GM19452 (cell line): Measurements from ENCODE around the gene MIGA2.
A peak's percentile ranks its signal among the peaks of the same experiment; 100 is the strongest.
"Not testable (repeated sequence)": the region's sequence is repeated elsewhere in the genome, so short reads cannot be mapped to it uniquely, and the experiment has no call there.

Experiments used
- ATAC-seq: cut with Tn5 transposase; IDR thresholded peaks from one replicate; pipeline ENCODE4 v1.9.1; 2021; ENCODE audit not compliant: unreplicated experiment

The MIGA2 gene

GRCh38 chr9:129097671-129098306 lies 61.4 kb downstream of the MIGA2 start:
- ATAC-seq = no peak

GRCh38 chr9:129098328-129098727 lies 61.9 kb downstream of the MIGA2 start:
- no peak for ATAC-seq

GRCh38 chr9:129100383-129101169 lies 64.2 kb downstream of the MIGA2 start:
- no peak for ATAC-seq

GRCh38 chr9:129101279-129101678 lies 64.9 kb downstream of the MIGA2 start:
- no peak for ATAC-seq

- no peak for ATAC-seq
Observed at GRCh38 chr9:129102095-129102525, 65.7 kb downstream of the MIGA2 start.

- no peak for ATAC-seq
Observed at GRCh38 chr9:129102791-129103594, 66.6 kb downstream of the MIGA2 start.

GRCh38 chr9:129103595-129103965 lies 67.2 kb downstream of the MIGA2 start:
- no peak for ATAC-seq

- no peak for ATAC-seq
Observed at GRCh38 chr9:129104051-129104450, 67.6 kb downstream of the MIGA2 start.

GRCh38 chr9:129105857-129106694 lies 69.7 kb downstream of the MIGA2 start:
- no peak for ATAC-seq

GRCh38 chr9:129107651-129108050 lies 71.2 kb downstream of the MIGA2 start:
- ATAC-seq = no peak

- ATAC-seq = no peak
Observed at GRCh38 chr9:129108083-129108804, 71.8 kb downstream of the MIGA2 start.

- no peak for ATAC-seq
Observed at GRCh38 chr9:129108805-129109536, 72.5 kb downstream of the MIGA2 start.

GRCh38 chr9:129109537-129109903 lies 73.1 kb downstream of the MIGA2 start:
- no peak for ATAC-seq

GRCh38 chr9:129109952-129110739 lies 73.7 kb downstream of the MIGA2 start:
- ATAC-seq = peak; percentile 35

GRCh38 chr9:129110740-129111527 lies 74.5 kb downstream of the MIGA2 start, which contains the start of the genes CRAT and PTPA:
Gene CRAT (minus strand): TSS chr9:129110793. CDS start chr9:129110509, 284 bp downstream.
Gene PTPA (plus strand): TSS chr9:129111415. CDS start chr9:129111601, 186 bp downstream.
- peak; percentile 87 for ATAC-seq

GRCh38 chr9:129111528-129112151 lies 75.2 kb downstream of the MIGA2 start:
- ATAC-seq = peak; percentile 35

GRCh38 chr9:129112526-129112925 lies 76.1 kb downstream of the MIGA2 start:
- not testable (repeated sequence) for ATAC-seq
